DOHH2 (cell line): ENCODE measurements around the gene H6PD.

Experiments
- EZH2phosphoT487 ChIP-seq: fragments of 200-600 bp; sonication (generic); IDR thresholded peaks from 2 replicates; pipeline ENCODE4 v1.6.1; 2017; ENCODE audit warnings: borderline replicate concordance, mild to moderate bottlenecking, antibody characterized with exemption, low read length, moderate library complexity, mixed read lengths
- TF ChIP-seq, protein P1 (sequence below): fragments of 200-600 bp; sonication (generic); IDR thresholded peaks from one replicate; pipeline ENCODE4 v1.5.1; 2014; ENCODE audit warnings: antibody characterized with exemption, mild to moderate bottlenecking, low read depth, low read length; ENCODE audit not compliant: poor library complexity, severe bottlenecking

- TF ChIP-seq, protein P1, sequence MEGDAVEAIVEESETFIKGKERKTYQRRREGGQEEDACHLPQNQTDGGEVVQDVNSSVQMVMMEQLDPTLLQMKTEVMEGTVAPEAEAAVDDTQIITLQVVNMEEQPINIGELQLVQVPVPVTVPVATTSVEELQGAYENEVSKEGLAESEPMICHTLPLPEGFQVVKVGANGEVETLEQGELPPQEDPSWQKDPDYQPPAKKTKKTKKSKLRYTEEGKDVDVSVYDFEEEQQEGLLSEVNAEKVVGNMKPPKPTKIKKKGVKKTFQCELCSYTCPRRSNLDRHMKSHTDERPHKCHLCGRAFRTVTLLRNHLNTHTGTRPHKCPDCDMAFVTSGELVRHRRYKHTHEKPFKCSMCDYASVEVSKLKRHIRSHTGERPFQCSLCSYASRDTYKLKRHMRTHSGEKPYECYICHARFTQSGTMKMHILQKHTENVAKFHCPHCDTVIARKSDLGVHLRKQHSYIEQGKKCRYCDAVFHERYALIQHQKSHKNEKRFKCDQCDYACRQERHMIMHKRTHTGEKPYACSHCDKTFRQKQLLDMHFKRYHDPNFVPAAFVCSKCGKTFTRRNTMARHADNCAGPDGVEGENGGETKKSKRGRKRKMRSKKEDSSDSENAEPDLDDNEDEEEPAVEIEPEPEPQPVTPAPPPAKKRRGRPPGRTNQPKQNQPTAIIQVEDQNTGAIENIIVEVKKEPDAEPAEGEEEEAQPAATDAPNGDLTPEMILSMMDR: no peak
- no peak for TF ChIP-seq EZH2phosphoT487
Observed at GRCh38 chr1:9314111-9314510, 79.5 kb downstream of the H6PD start.
